Melanocyte of skin (primary cell): ENCODE data around the gene PARD6A. TPM values are rescaled to one million over a fixed set of nuclear protein-coding genes. Genes with fewer than 3 reads are reported as not detected.

Source experiments
- total RNA-seq, 2 donors: library from RNA; depleted of rRNA; stranded (reverse); fragments of >200 nt; gene quantifications; 2 replicates each; pipeline ENCODE4 v1.2.3, GENCODE V29; 2012

Gene PARD6A
- total RNA-seq = 1 to 10 TPM in 1 of 2 donors, under 1 TPM in 1; 0.69 to 2.3 TPM

GRCh38 chr16:67660564-67661028 is at the start of gene PARD6A:
PARD6A (plus strand) TSS chr16:67660960; CDS start chr16:67661039, 79 bp downstream.

DNA sequence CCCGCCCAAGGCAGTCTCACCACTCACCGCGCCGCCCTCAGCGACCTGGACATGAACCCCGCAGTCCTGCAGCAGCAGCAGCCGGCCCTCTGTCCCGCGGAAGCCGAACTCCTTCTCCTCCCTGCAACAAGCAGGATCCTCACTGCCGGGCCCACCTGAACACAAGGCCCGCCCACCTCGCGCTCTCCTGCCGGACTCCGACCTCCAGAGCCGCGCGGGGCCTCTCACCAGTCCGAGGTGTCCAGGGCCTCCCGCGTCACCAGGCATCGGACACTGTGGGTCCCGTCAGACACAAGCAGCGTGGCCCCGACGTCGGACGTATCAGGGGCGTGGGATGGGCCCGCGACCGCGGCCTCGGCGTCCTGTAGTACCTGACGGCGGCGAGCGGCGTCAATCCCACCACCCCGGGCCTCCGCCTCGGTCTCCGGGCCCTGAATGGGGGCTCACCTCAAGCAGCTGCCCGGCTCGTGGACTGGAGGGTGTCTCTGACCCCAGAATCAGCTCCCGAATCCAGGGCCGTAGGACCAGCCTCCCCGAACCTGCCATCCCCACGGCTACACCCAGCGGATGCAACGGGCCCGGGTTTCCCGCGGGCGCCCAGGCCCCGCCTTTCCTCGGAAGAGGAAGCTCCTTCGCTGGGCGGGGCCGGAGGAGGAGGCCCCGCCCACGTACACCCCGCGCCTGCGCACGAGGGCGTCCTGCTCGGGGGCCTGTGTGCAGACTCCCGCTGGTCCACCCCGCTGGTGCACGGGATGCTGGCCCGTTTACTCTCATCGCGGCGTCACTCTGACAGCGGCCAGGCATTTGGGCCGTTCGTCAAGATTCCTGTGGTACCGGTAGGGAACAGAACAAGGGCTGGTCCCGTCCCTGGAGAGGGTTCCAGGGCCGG is 841 bp upstream of the PARD6A start, which contains the start of gene ACD:
TSS of gene ACD (minus strand) at position 586 of the 889 bp plus-strand sequence. CDS start at position 546, 40 bp downstream.

DNA sequence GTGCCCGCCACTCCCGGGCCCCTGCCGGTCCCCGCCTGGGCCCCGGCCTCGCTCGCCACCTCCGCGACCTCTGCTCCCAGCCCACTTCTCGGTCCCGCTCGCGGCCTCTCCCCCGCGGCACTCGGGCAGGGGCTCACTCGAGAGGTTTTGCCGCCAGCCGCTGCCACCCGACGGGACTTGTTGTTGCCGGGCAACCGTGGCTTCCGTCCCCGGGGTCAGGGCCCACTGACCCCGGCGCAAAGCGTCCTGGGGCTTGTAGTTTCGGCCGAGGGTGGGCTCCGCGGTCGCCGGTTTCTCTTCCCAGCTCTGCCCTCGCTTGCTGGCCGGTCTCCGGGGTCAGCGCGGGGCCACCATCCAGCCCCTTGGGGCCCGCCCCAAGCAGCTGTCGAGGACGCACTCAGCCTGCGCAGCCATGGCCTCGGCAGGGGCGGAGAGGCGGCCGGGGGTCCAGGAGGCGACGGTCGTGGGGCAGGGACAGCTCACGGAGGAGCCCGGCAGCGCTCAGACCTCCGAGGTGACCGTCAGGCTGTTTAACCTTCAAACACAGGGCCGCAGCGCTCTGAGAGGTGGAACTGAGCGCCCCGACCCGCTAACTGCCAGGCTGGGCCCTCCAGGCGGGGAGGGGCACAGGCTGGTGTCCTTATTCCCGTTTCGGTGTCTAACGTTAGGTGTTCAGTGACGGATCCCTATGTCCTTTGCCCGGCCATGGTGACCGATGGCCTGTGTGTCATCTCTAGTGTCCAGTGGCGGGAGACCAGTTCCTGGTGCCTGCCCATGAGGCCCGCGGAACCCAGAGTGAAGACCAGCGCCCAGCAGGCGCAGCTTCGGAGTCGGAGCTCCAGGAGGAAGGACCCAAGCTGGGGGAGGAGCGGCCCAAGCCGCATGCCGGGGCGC is 6.0 kb downstream of the PARD6A start, which contains the start of the genes C16orf86 and ENKD1:
TSS of gene C16orf86 (plus strand) at position 256 of the 894 bp plus-strand sequence. CDS start at position 413, 157 bp downstream.
TSS of gene ENKD1 (minus strand) at position 192 of the 894 bp plus-strand sequence. CDS start 308 bp downstream, outside the sequence.

Other genes with a start within 250 kb of the PARD6A start
- gene ZDHHC1, start 244.5 kb upstream of the PARD6A start, total RNA-seq = 1 to 10 TPM; 5.0 to 10.0 TPM
- under 1 TPM in 1 of 2 donors, not detected in 1; 0.33 TPM for gene HSD11B2, start 229.8 kb upstream of the PARD6A start, total RNA-seq
- 100 to 1,000 TPM; 213 to 301 TPM for gene ATP6V0D1, start 179.8 kb upstream of the PARD6A start, total RNA-seq
- not detected for gene AGRP, start 177.4 kb upstream of the PARD6A start, total RNA-seq
- gene RIPOR1, start 132.1 kb upstream of the PARD6A start, total RNA-seq = 10 to 100 TPM; 26.8 to 27.0 TPM
- gene CTCF, start 98.4 kb upstream of the PARD6A start, total RNA-seq = 10 to 100 TPM; 22.4 to 31.0 TPM
- gene CARMIL2, start 15.8 kb upstream of the PARD6A start, total RNA-seq = not detected
- gene ACD, start 700 bp upstream of the PARD6A start, total RNA-seq = 10 to 100 TPM; 17.9 to 36.6 TPM
- 10 to 100 TPM in 1 of 2 donors, 1 to 10 TPM in 1; 7.9 to 17.0 TPM for gene ENKD1, start 5.8 kb downstream of the PARD6A start, total RNA-seq
- gene C16orf86, start 5.9 kb downstream of the PARD6A start, total RNA-seq = 1 to 10 TPM; 4.0 to 6.2 TPM
- gene GFOD2, start 58.4 kb downstream of the PARD6A start, total RNA-seq = 10 to 100 TPM in 1 of 2 donors, 1 to 10 TPM in 1; 10.0 to 16.3 TPM
- 10 to 100 TPM; 13.8 to 14.0 TPM for gene RANBP10, start 145.6 kb downstream of the PARD6A start, total RNA-seq
- gene TSNAXIP1, start 145.9 kb downstream of the PARD6A start, total RNA-seq = under 1 TPM; 0.67 to 0.69 TPM
- 10 to 100 TPM; 26.5 to 40.0 TPM for gene THAP11, start 181.4 kb downstream of the PARD6A start, total RNA-seq
- gene NUTF2, start 186.0 kb downstream of the PARD6A start, total RNA-seq = 100 to 1,000 TPM; 317 to 429 TPM
- 10 to 100 TPM; 20.3 to 29.0 TPM for gene CENPT, start 186.7 kb downstream of the PARD6A start, total RNA-seq
- gene EDC4, start 212.1 kb downstream of the PARD6A start, total RNA-seq = 10 to 100 TPM; 55.7 to 64.9 TPM
- gene NRN1L, start 223.9 kb downstream of the PARD6A start, total RNA-seq = under 1 TPM in 1 of 2 donors, not detected in 1; 0.34 TPM
- 10 to 100 TPM; 19.6 to 24.1 TPM for gene PSKH1, start 232.3 kb downstream of the PARD6A start, total RNA-seq